HEK293 (cell line): Measurements from ENCODE around the gene TRIM34.
A peak's percentile ranks its signal among the peaks of the same experiment; 100 is the strongest.

Experiments
- CTCF ChIA-PET: fragments of 350-600 bp; formaldehyde crosslinking; extraction: SDS; loops from one replicate; lab custom pipeline; 2021; ENCODE audit warnings: antibody characterized with exemption; lab: Yijun Ruan, JAX
- POLR2A ChIA-PET: fragments of 300-600 bp; formaldehyde crosslinking; extraction: SDS; loops from one replicate; lab custom pipeline; 2020; ENCODE audit warnings: antibody characterized with exemption, inconsistent platforms; lab: Yijun Ruan, JAX
- H3K27ac ChIP-seq: fragments of 200-500 bp; sonication (Bioruptor generic); 2 replicates; pipeline ENCODE4 v1.5.1; 2014; ENCODE audit warnings: low read depth, low read length, control low read depth, inconsistent platforms; ENCODE audit errors: extremely low read depth
- H3K36me3 ChIP-seq, 2 experiments: fragments of 200-500 bp in 1 of 2; sonication (Bioruptor generic) in 1 of 2; 1 replicate in 1 of 2; 2 replicates in 1 of 2; pipeline ENCODE4 v1.5.1; 2014 to 2017; ENCODE audit warnings: inconsistent platforms in 2 of 2, low read length in 2 of 2; ENCODE audit not compliant: control insufficient read depth in 2 of 2, insufficient read depth in 1 of 2
- H3K4me1 ChIP-seq: fragments of 200-500 bp; sonication (Bioruptor generic); 2 replicates; pipeline ENCODE4 v1.5.1; 2014; ENCODE audit warnings: mild to moderate bottlenecking, low read length, inconsistent platforms; ENCODE audit not compliant: control insufficient read depth, insufficient read depth
- H3K4me3 ChIP-seq: 2 replicates; pipeline ENCODE4 v1.5.1; 2011; ENCODE audit warnings: low read depth, mild to moderate bottlenecking, control low read depth, low read length, moderate library complexity
- H3K9me3 ChIP-seq: fragments of 200-500 bp; sonication (Bioruptor generic); 2 replicates; pipeline ENCODE4 v1.5.1; 2014; ENCODE audit warnings: low read depth, low read length, inconsistent platforms; ENCODE audit not compliant: control insufficient read depth, insufficient read depth
- BCL11B ChIP-seq: fragments of 450-650 bp; formaldehyde crosslinking; IDR thresholded peaks from 2 replicates; pipeline ENCODE4 v1.5.1; 2016; ENCODE audit warnings: low read depth, missing biosample characterization, missing genetic modification characterization
- SCRT2 ChIP-seq: fragments of 450-650 bp; formaldehyde crosslinking; IDR thresholded peaks from 2 replicates; pipeline ENCODE4 v1.5.1; 2016; ENCODE audit warnings: missing biosample characterization, missing genetic modification characterization
- YY1 ChIP-seq: fragments of 450-650 bp; formaldehyde crosslinking; IDR thresholded peaks from 2 replicates; pipeline ENCODE4 v1.5.1; 2018; ENCODE audit warnings: missing biosample characterization, missing genetic modification characterization
- ZBTB11 ChIP-seq: fragments of 450-650 bp; formaldehyde crosslinking; conservative IDR thresholded peaks from 2 replicates; pipeline ENCODE4 v1.5.1; 2016; ENCODE audit warnings: low read depth, missing biosample characterization, missing genetic modification characterization
- ZBTB44 ChIP-seq: fragments of 450-650 bp; IDR thresholded peaks from 2 replicates; pipeline ENCODE4 v1.5.1; 2018; ENCODE audit warnings: missing biosample characterization, mild to moderate bottlenecking, missing genetic modification characterization
- ZFP69B ChIP-seq: fragments of 450-650 bp; formaldehyde crosslinking; IDR thresholded peaks from 2 replicates; pipeline ENCODE4 v1.5.1; 2016; ENCODE audit warnings: missing biosample characterization, missing genetic modification characterization
- ZNF140 ChIP-seq: fragments of 450-650 bp; formaldehyde crosslinking; IDR thresholded peaks from 2 replicates; pipeline ENCODE4 v1.5.1; 2016; ENCODE audit warnings: missing biosample characterization, missing genetic modification characterization
- ZNF169 ChIP-seq: fragments of 450-650 bp; formaldehyde crosslinking; IDR thresholded peaks from 2 replicates; pipeline ENCODE4 v1.5.1; 2016; ENCODE audit warnings: missing biosample characterization, missing genetic modification characterization
- ZNF184 ChIP-seq: fragments of 450-650 bp; IDR thresholded peaks from 2 replicates; pipeline ENCODE4 v1.5.1; 2018; ENCODE audit warnings: missing biosample characterization, mild to moderate bottlenecking, missing genetic modification characterization
- ZNF394 ChIP-seq: fragments of 450-650 bp; formaldehyde crosslinking; IDR thresholded peaks from 2 replicates; pipeline ENCODE4 v1.5.1; 2016; ENCODE audit warnings: missing biosample characterization, missing genetic modification characterization, mild to moderate bottlenecking, moderate library complexity, borderline replicate concordance
- ZNF658 ChIP-seq: fragments of 450-650 bp; formaldehyde crosslinking; IDR thresholded peaks from 2 replicates; pipeline ENCODE4; 2016; ENCODE audit warnings: missing biosample characterization, missing genetic modification characterization
- ZNF747 ChIP-seq: fragments of 450-650 bp; formaldehyde crosslinking; IDR thresholded peaks from 2 replicates; pipeline ENCODE4 v1.5.1; 2016; ENCODE audit warnings: missing biosample characterization, missing genetic modification characterization
- ZNF785 ChIP-seq: fragments of 450-650 bp; formaldehyde crosslinking; IDR thresholded peaks from 2 replicates; pipeline ENCODE4 v1.5.1; 2016; ENCODE audit warnings: missing biosample characterization, missing genetic modification characterization
- ZNF837 ChIP-seq: fragments of 450-650 bp; formaldehyde crosslinking; IDR thresholded peaks from 2 replicates; pipeline ENCODE4 v1.5.1; 2016; ENCODE audit warnings: missing biosample characterization, missing genetic modification characterization
- ZSCAN16 ChIP-seq: fragments of 450-650 bp; formaldehyde crosslinking; IDR thresholded peaks from 2 replicates; pipeline ENCODE4 v1.5.1; 2016; ENCODE audit warnings: missing biosample characterization, missing genetic modification characterization
- TF ChIP-seq, protein P1 (sequence below): fragments of 450-650 bp; formaldehyde crosslinking; IDR thresholded peaks from 2 replicates; pipeline ENCODE4 v1.5.1; 2016; ENCODE audit warnings: missing biosample characterization, missing genetic modification characterization, low read depth
- TF ChIP-seq, protein P2 (sequence below): fragments of 450-650 bp; formaldehyde crosslinking; IDR thresholded peaks from 2 replicates; pipeline ENCODE4 v1.5.1; 2016; ENCODE audit warnings: missing biosample characterization, missing genetic modification characterization
- TF ChIP-seq, protein P3 (sequence below): fragments of 450-650 bp; formaldehyde crosslinking; IDR thresholded peaks from 2 replicates; pipeline ENCODE4; 2016; ENCODE audit warnings: missing biosample characterization, missing genetic modification characterization

TRIM34 gene

DNA sequence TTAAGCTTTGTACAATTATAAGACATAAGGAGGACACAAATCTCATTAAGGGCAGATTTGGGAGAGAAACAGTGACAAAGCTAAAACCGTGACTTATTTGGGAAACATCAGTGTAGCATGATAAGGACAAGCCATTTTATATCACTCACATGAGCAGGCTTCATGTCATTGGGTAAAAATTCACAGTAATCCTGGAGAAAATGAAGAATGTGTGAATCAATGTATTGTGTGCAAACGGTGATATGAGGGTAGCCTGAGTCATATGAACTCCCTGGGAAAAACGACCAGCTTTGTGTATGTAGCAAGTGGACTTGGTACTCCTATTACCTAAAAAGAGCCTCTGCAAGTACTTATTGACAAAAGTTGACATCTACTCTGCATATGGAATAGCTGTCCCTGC, 6.0 kb upstream of the TRIM34 start:
- no peak overlapping the region for H3K27ac ChIP-seq
- H3K4me1 ChIP-seq, result no peaks in the 10 kb centered on the region
- no peaks in the 10 kb centered on the region for H3K36me3 ChIP-seq
- H3K4me3 ChIP-seq, result no peak overlapping the region
- POLR2A ChIA-PET, result no interaction called here
- no peaks in the 10 kb centered on the region for H3K9me3 ChIP-seq
- TF ChIP-seq, protein P1, sequence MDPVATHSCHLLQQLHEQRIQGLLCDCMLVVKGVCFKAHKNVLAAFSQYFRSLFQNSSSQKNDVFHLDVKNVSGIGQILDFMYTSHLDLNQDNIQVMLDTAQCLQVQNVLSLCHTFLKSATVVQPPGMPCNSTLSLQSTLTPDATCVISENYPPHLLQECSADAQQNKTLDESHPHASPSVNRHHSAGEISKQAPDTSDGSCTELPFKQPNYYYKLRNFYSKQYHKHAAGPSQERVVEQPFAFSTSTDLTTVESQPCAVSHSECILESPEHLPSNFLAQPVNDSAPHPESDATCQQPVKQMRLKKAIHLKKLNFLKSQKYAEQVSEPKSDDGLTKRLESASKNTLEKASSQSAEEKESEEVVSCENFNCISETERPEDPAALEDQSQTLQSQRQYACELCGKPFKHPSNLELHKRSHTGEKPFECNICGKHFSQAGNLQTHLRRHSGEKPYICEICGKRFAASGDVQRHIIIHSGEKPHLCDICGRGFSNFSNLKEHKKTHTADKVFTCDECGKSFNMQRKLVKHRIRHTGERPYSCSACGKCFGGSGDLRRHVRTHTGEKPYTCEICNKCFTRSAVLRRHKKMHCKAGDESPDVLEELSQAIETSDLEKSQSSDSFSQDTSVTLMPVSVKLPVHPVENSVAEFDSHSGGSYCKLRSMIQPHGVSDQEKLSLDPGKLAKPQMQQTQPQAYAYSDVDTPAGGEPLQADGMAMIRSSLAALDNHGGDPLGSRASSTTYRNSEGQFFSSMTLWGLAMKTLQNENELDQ (tag by site-specific recombination), result no peak
- CTCF ChIA-PET, result no interaction called here

GRCh38 chr11:5620651-5621521, 3.9 kb upstream of the TRIM34 start:
- POLR2A ChIA-PET, result no interaction called here
- CTCF ChIA-PET, result interaction anchor here (1.2 kb wide), 1 partner anchor 21 kb away, joined by 3 read pairs; no protein-coding TSS in a partner anchor
- Histone ChIP-seq H3K27ac (no peak overlapping the region), H3K4me1 (no peaks in the 10 kb centered on the region), H3K9me3 (no peaks in the 10 kb centered on the region), H3K4me3 (no peak overlapping the region), H3K36me3 (no peaks in the 10 kb centered on the region)
- TF ChIP-seq ZNF169 (tag by site-specific recombination) (no peak), ZNF658 (tag by site-specific recombination) (no peak), ZNF785 (tag by site-specific recombination) (no peak), ZSCAN16 (tag by site-specific recombination) (no peak), ZNF747 (no peak), ZNF140 (tag by site-specific recombination) (no peak), ZBTB44 (tag by site-specific recombination) (no peak)
- TF ChIP-seq, protein P2, sequence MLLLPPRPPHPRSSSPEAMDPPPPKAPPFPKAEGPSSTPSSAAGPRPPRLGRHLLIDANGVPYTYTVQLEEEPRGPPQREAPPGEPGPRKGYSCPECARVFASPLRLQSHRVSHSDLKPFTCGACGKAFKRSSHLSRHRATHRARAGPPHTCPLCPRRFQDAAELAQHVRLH (tag by site-specific recombination), result no peak

- no peaks in the 10 kb centered on the region for H3K36me3 ChIP-seq
- TF ChIP-seq, protein P3, sequence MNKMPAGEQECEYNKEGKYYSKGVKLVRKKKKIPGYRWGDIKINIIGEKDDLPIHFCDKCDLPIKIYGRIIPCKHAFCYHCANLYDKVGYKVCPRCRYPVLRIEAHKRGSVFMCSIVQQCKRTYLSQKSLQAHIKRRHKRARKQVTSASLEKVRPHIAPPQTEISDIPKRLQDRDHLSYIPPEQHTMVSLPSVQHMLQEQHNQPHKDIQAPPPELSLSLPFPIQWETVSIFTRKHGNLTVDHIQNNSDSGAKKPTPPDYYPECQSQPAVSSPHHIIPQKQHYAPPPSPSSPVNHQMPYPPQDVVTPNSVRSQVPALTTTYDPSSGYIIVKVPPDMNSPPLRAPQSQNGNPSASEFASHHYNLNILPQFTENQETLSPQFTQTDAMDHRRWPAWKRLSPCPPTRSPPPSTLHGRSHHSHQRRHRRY (tag by site-specific recombination), result no peak
- TF ChIP-seq BCL11B, result no peak
- no peak for TF ChIP-seq YY1 (tag by site-specific recombination)
- no peak for TF ChIP-seq ZNF184
- TF ChIP-seq ZFP69B (tag by site-specific recombination), result no peak
- no peak for TF ChIP-seq ZBTB11 (tag by site-specific recombination)
- no peak for TF ChIP-seq ZNF394
- peak; percentile 73 for TF ChIP-seq SCRT2 (tag by site-specific recombination)
- TF ChIP-seq ZNF837 (tag by site-specific recombination), result no peak
- no peak overlapping the region for H3K4me3 ChIP-seq
- H3K9me3 ChIP-seq, result no peaks in the 10 kb centered on the region
- no peak overlapping the region for H3K27ac ChIP-seq
- POLR2A ChIA-PET, result no interaction called here
- H3K4me1 ChIP-seq, result no peaks in the 10 kb centered on the region
- CTCF ChIA-PET, result interaction anchor here (0.7 to 1.2 kb wide), 2 partner anchors 21 to 22 kb away, joined by 3 read pairs; no protein-coding TSS in a partner anchor
These were observed 3.2 kb upstream of the TRIM34 start for GRCh38 chr11:5621580-5621979.
